Cerebellar cortex (tissue), 1 donor: ENCODE results near the gene ZNF235.
"Not testable (repeated sequence)": the region's sequence is repeated elsewhere in the genome, so short reads cannot be mapped to it uniquely, and the experiment has no call there.

ENCODE experiments used
- DNase-seq: peaks from one replicate; pipeline ENCODE4 v3.0.0-alpha.2; 2015; ENCODE audit warnings: low spot score

ZNF235 gene

GRCh38 chr19:44304659-44305193 is at the start of gene ZNF235:
ZNF235 (minus strand) TSS chr19:44305025; CDS start chr19:44303404, 1,621 bp downstream.
- peak; percentile 98 for DNase-seq

GRCh38 chr19:44346556-44346955 is 41.7 kb upstream of the ZNF235 start:
- DNase-seq, result peak; percentile 80

- peak; percentile 89 for DNase-seq
These were observed 41.1 kb upstream of the ZNF235 start for GRCh38 chr19:44345959-44346358.

- peak; percentile 1 for DNase-seq
These were observed 39.4 kb upstream of the ZNF235 start for GRCh38 chr19:44344255-44344654.

GRCh38 chr19:44341794-44342193 is 37.0 kb upstream of the ZNF235 start:
- no peak for DNase-seq

GRCh38 chr19:44334639-44335038 is 29.8 kb upstream of the ZNF235 start:
- not testable (repeated sequence) for DNase-seq

GRCh38 chr19:44332145-44332544 is 27.3 kb upstream of the ZNF235 start:
- DNase-seq, result no peak

- DNase-seq, result no peak
These were observed 11.1 kb upstream of the ZNF235 start for GRCh38 chr19:44315883-44316282.

GRCh38 chr19:44313231-44313630 is 8.4 kb upstream of the ZNF235 start:
- DNase-seq, result no peak

GRCh38 chr19:44308011-44308410 is 3.2 kb upstream of the ZNF235 start:
- DNase-seq, result no peak

GRCh38 chr19:44306283-44306682 is 1.5 kb upstream of the ZNF235 start:
- DNase-seq, result no peak

GRCh38 chr19:44305457-44305856 is 632 bp upstream of the ZNF235 start:
- DNase-seq, result no peak

- DNase-seq, result peak; percentile 22
These were observed 753 bp downstream of the ZNF235 start for GRCh38 chr19:44303976-44304568.

GRCh38 chr19:44303320-44303719 is 1.5 kb downstream of the ZNF235 start:
- no peak for DNase-seq

- DNase-seq, result no peak
These were observed 19.9 kb downstream of the ZNF235 start for GRCh38 chr19:44284968-44285367.

GRCh38 chr19:44282846-44283245 is 22.0 kb downstream of the ZNF235 start:
- DNase-seq, result no peak

- DNase-seq, result no peak
These were observed 23.9 kb downstream of the ZNF235 start for GRCh38 chr19:44280916-44281315.

GRCh38 chr19:44278181-44278690 is 26.6 kb downstream of the ZNF235 start:
- no peak for DNase-seq

GRCh38 chr19:44277331-44277730 is 27.5 kb downstream of the ZNF235 start:
- DNase-seq, result no peak

- no peak for DNase-seq
These were observed 44.0 kb downstream of the ZNF235 start for GRCh38 chr19:44260695-44261446.

GRCh38 chr19:44260343-44260681 is 44.5 kb downstream of the ZNF235 start:
- peak; percentile 38 for DNase-seq

- no peak for DNase-seq
These were observed 45.9 kb downstream of the ZNF235 start for GRCh38 chr19:44258835-44259413.

GRCh38 chr19:44258136-44258535 is 46.7 kb downstream of the ZNF235 start:
- no peak for DNase-seq
